ENCODE measurements around the gene IRGC. TPM values are rescaled to one million over a fixed set of nuclear protein-coding genes. Genes with fewer than 3 reads are reported as not detected.
"Not testable (repeated sequence)": the region's sequence is repeated elsewhere in the genome, so short reads cannot be mapped to it uniquely, and the experiment has no call there.

The IRGC gene
- total RNA-seq, 6 donors from 2014 or later, result not detected

GRCh38 chr19:43755256-43755801 is 39.5 kb downstream of the IRGC start:
- peak overlapping the region; percentile 96 to 99 (median 98) for H3K27ac ChIP-seq
- H3K4me3 ChIP-seq, result peak overlapping the region; percentile 62 to 81 (median 68)
- H3K9me3 ChIP-seq, result no peaks in the 10 kb centered on the region
- H3K27me3 ChIP-seq, result no peaks in the 10 kb centered on the region
- WGBS, 2 donors, result 1 to 2% methylated on average over 25 to 28 of the region's 28 CpGs
- H3K36me3 ChIP-seq, result peaks cover 0 to 9% (median 5%) of the 10 kb centered on the region in 4 donors
- peak; percentile 65 to 73 for ATAC-seq (ENCODE audit: low FRiP score in 2 of 2)
- peak; percentile 78 to 93 for DNase-seq
- peaks cover 23 to 42% (median 28%) of the 10 kb centered on the region in 4 donors for H3K4me1 ChIP-seq
- TF ChIP-seq POLR2A (IDR thresholded peaks at IDR 0.05) (no peak), CTCF (IDR thresholded peaks at IDR 0.05) (peak in 1 of 6 experiments; percentile 2), POLR2AphosphoS5 (IDR thresholded peaks at IDR 0.05) (no peak), EP300 (IDR thresholded peaks at IDR 0.05) (no peak)

GRCh38 chr19:43759515-43759914 is 43.6 kb downstream of the IRGC start:
- DNase-seq (no peak), ATAC-seq (ENCODE audit: low FRiP score in 2 of 2) (no peak)
- WGBS, 2 donors, result 74 to 77% methylated on average over 5 of the region's 5 CpGs

GRCh38 chr19:43760941-43761340 is 45.1 kb downstream of the IRGC start:
- WGBS, 2 donors, result 87% methylated on average over 4 of the region's 4 CpGs
- no peaks in the 10 kb centered on the region for H3K9me3 ChIP-seq
- ATAC-seq (ENCODE audit: low FRiP score in 2 of 2), result no peak
- H3K4me1 ChIP-seq, result peaks cover 1 to 16% (median 11%) of the 10 kb centered on the region in 4 donors
- no peaks in the 10 kb centered on the region for H3K27me3 ChIP-seq
- no peak overlapping the region for H3K27ac ChIP-seq
- DNase-seq, result no peak
- no peaks in the 10 kb centered on the region for H3K36me3 ChIP-seq
- H3K4me3 ChIP-seq, result no peak overlapping the region
- no peak for TF ChIP-seq POLR2AphosphoS5 (IDR thresholded peaks at IDR 0.05)
- no peak for TF ChIP-seq POLR2A (IDR thresholded peaks at IDR 0.05)
- TF ChIP-seq CTCF (IDR thresholded peaks at IDR 0.05), result no peak
- TF ChIP-seq EP300 (IDR thresholded peaks at IDR 0.05), result no peak

More at GRCh38 chr19:43759515-43759914, 43.6 kb downstream of the IRGC start:
- Histone ChIP-seq H3K36me3 (no peaks in the 10 kb centered on the region), H3K4me3 (no peak overlapping the region), H3K27ac (no peak overlapping the region), H3K4me1 (peaks cover 0 to 13% (median 9%) of the 10 kb centered on the region in 4 donors), H3K9me3 (no peaks in the 10 kb centered on the region), H3K27me3 (no peaks in the 10 kb centered on the region)
- TF ChIP-seq EP300 (IDR thresholded peaks at IDR 0.05) (no peak), CTCF (IDR thresholded peaks at IDR 0.05) (no peak), POLR2A (IDR thresholded peaks at IDR 0.05) (no peak), POLR2AphosphoS5 (IDR thresholded peaks at IDR 0.05) (no peak)

GRCh38 chr19:43762814-43763213 is 46.9 kb downstream of the IRGC start:
- H3K4me3 ChIP-seq, result no peak overlapping the region
- no peaks in the 10 kb centered on the region for H3K36me3 ChIP-seq
- 80 to 84% methylated on average over 3 of the region's 3 CpGs for WGBS, 2 donors
- H3K27ac ChIP-seq, result no peak overlapping the region
- no peaks in the 10 kb centered on the region for H3K27me3 ChIP-seq
- ATAC-seq (ENCODE audit: low FRiP score in 2 of 2), result no peak
- peaks cover 5 to 26% (median 18%) of the 10 kb centered on the region in 4 donors for H3K4me1 ChIP-seq
- TF ChIP-seq POLR2A (IDR thresholded peaks at IDR 0.05) (no peak), CTCF (IDR thresholded peaks at IDR 0.05) (no peak), EP300 (IDR thresholded peaks at IDR 0.05) (no peak), POLR2AphosphoS5 (IDR thresholded peaks at IDR 0.05) (no peak)
- H3K9me3 ChIP-seq, result no peaks in the 10 kb centered on the region
- DNase-seq, result no peak

GRCh38 chr19:43763473-43763939 is 47.6 kb downstream of the IRGC start:
- Histone ChIP-seq H3K9me3 (no peaks in the 10 kb centered on the region), H3K27me3 (no peaks in the 10 kb centered on the region), H3K27ac (peak overlapping the region in 1 of 4 donors; percentile 26), H3K4me1 (peaks cover 5 to 26% (median 20%) of the 10 kb centered on the region in 4 donors), H3K4me3 (no peak overlapping the region), H3K36me3 (no peaks in the 10 kb centered on the region)
- TF ChIP-seq CTCF (IDR thresholded peaks at IDR 0.05) (no peak), POLR2A (IDR thresholded peaks at IDR 0.05) (no peak), EP300 (IDR thresholded peaks at IDR 0.05) (no peak), POLR2AphosphoS5 (IDR thresholded peaks at IDR 0.05) (no peak)
- DNase-seq (no peak), ATAC-seq (ENCODE audit: low FRiP score in 2 of 2) (peak in 1 of 2 donors; percentile 19)
- WGBS, 2 donors, result 44 to 53% methylated on average over 2 to 3 of the region's 3 CpGs

- H3K27ac ChIP-seq, result peak overlapping the region in 2 of 4 donors; percentile 38 to 61
- DNase-seq, H3K4me3 ChIP-seq, H3K9me3 ChIP-seq, H3K27me3 ChIP-seq, H3K36me3 ChIP-seq: not testable (repeated sequence)
- ATAC-seq (ENCODE audit: low FRiP score in 2 of 2), result peak in 1 of 2 donors; percentile 44
- 75 to 77% methylated on average over 8 of the region's 8 CpGs for WGBS, 2 donors
- H3K4me1 ChIP-seq, result peaks cover 5 to 26% (median 20%) of the 10 kb centered on the region in 4 donors
Measured at GRCh38 chr19:43764684-43765083, 48.8 kb downstream of the IRGC start.

Measured in upper lobe of left lung (tissue), 6 donors.